ENCODE results near the gene CLRN2.

DNA sequence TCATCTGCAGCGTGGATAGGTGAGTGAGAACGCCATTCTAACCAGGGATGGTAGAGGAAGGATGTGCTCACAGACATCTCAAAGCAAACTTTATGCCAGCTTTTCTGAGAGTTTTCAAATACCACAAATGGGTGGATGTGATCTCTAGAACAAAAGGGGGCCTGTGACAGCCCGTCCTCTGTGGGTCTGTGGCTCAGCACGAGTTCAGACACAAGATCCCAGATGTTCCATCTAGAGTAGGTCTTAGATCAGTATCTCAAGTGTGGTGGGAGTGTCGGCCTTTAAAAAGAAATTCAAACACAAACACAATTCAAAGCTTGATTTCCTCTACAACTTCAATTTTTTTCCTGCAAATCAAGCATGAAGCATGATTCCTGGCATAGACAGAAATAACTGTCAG lies 25.8 kb upstream of the CLRN2 start:
- no peak for TF ChIP-seq POLR2A (IDR thresholded peaks at IDR 0.05)
- TF ChIP-seq, protein P1, sequence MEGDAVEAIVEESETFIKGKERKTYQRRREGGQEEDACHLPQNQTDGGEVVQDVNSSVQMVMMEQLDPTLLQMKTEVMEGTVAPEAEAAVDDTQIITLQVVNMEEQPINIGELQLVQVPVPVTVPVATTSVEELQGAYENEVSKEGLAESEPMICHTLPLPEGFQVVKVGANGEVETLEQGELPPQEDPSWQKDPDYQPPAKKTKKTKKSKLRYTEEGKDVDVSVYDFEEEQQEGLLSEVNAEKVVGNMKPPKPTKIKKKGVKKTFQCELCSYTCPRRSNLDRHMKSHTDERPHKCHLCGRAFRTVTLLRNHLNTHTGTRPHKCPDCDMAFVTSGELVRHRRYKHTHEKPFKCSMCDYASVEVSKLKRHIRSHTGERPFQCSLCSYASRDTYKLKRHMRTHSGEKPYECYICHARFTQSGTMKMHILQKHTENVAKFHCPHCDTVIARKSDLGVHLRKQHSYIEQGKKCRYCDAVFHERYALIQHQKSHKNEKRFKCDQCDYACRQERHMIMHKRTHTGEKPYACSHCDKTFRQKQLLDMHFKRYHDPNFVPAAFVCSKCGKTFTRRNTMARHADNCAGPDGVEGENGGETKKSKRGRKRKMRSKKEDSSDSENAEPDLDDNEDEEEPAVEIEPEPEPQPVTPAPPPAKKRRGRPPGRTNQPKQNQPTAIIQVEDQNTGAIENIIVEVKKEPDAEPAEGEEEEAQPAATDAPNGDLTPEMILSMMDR (IDR thresholded peaks at IDR 0.05), result no peak
